HepG2 (cell line): ENCODE results near the gene FCAMR. TPM values are rescaled to one million over a fixed set of nuclear protein-coding genes. Genes with fewer than 3 reads are reported as not detected.

Source experiments
- AGO1 ChIP-seq: fragments of 200-400 bp; formaldehyde crosslinking; IDR thresholded peaks from 2 replicates; pipeline ENCODE4 v1.6.1; 2017; ENCODE audit warnings: mild to moderate bottlenecking, low read depth, low read length, moderate library complexity; ENCODE audit not compliant: poor library complexity, severe bottlenecking
- CC2D1A ChIP-seq: sonication (generic); formaldehyde crosslinking; IDR thresholded peaks from 2 replicates; pipeline ENCODE4 v1.8.1; 2023; ENCODE audit warnings: mild to moderate bottlenecking, missing genetic modification reagents
- FOXA3 ChIP-seq: IDR thresholded peaks from 2 replicates; pipeline ENCODE4 v1.6.1; 2016; ENCODE audit warnings: missing genetic modification reagents, missing compliant biosample characterization
- FOXJ3 ChIP-seq: sonication (generic); formaldehyde crosslinking; IDR thresholded peaks from 2 replicates; pipeline ENCODE4 v1.4.0; 2020; ENCODE audit warnings: missing genetic modification reagents, mild to moderate bottlenecking, borderline replicate concordance
- HOMEZ ChIP-seq: IDR thresholded peaks from 2 replicates; pipeline ENCODE4 v1.6.1; 2016; ENCODE audit warnings: low read depth
- IKZF1 ChIP-seq: fragments of 450-650 bp; IDR thresholded peaks from 2 replicates; pipeline ENCODE4 v1.7.1; 2016
- KDM3A ChIP-seq: IDR thresholded peaks from 2 replicates; pipeline ENCODE4 v1.6.1; 2018; ENCODE audit warnings: low read depth, missing compliant biosample characterization
- MIER2 ChIP-seq: IDR thresholded peaks from 2 replicates; pipeline ENCODE4 v1.6.1; 2016; ENCODE audit warnings: missing biosample characterization, missing genetic modification reagents
- MYPOP ChIP-seq: sonication (generic); formaldehyde crosslinking; IDR thresholded peaks from 2 replicates; pipeline ENCODE4 v1.8.1; 2023; ENCODE audit warnings: mild to moderate bottlenecking, moderate library complexity, missing genetic modification reagents
- POLR2AphosphoS2 ChIP-seq: IDR thresholded peaks from 2 replicates; pipeline ENCODE4 v1.6.1; 2011; ENCODE audit warnings: low read depth, low read length, improper control_type of control experiment
- RBAK ChIP-seq: sonication (generic); formaldehyde crosslinking; IDR thresholded peaks from 2 replicates; pipeline ENCODE4 v1.5.1; 2020; ENCODE audit warnings: mild to moderate bottlenecking, missing genetic modification reagents
- RELA ChIP-seq: sonication (generic); formaldehyde crosslinking; IDR thresholded peaks from 2 replicates; pipeline ENCODE4 v1.4.0; 2020; ENCODE audit warnings: missing genetic modification reagents
- SNAPC5 ChIP-seq: sonication (generic); formaldehyde crosslinking; IDR thresholded peaks from 2 replicates; pipeline ENCODE4 v1.8.1; 2023; ENCODE audit warnings: mild to moderate bottlenecking, missing genetic modification reagents, borderline replicate concordance
- SRSF9 ChIP-seq: fragments of 200-400 bp; formaldehyde crosslinking; IDR thresholded peaks from 2 replicates; pipeline ENCODE4 v1.6.1; 2018; ENCODE audit warnings: borderline replicate concordance, mild to moderate bottlenecking, low read depth, low read length; ENCODE audit not compliant: insufficient read depth, poor library complexity, severe bottlenecking
- TEAD3 ChIP-seq: optimal IDR thresholded peaks from 2 replicates; pipeline ENCODE3; 2016; ENCODE audit warnings: borderline replicate concordance
- TGIF2 ChIP-seq: IDR thresholded peaks from 2 replicates; pipeline ENCODE4 v1.6.1; 2016; ENCODE audit warnings: control low read depth, missing compliant biosample characterization
- THAP9 ChIP-seq: sonication (generic); formaldehyde crosslinking; IDR thresholded peaks from 2 replicates; pipeline ENCODE4; 2020; ENCODE audit warnings: missing genetic modification reagents, mild to moderate bottlenecking, borderline replicate concordance
- ZBTB42 ChIP-seq: sonication (generic); formaldehyde crosslinking; IDR thresholded peaks from 2 replicates; pipeline ENCODE4 v1.5.0; 2020; ENCODE audit warnings: mild to moderate bottlenecking, missing genetic modification reagents
- ZFP36L2 ChIP-seq: sonication (generic); formaldehyde crosslinking; IDR thresholded peaks from 2 replicates; pipeline ENCODE4 v1.4.0; 2020; ENCODE audit warnings: missing genetic modification reagents
- ZNF17 ChIP-seq: sonication (generic); formaldehyde crosslinking; IDR thresholded peaks from 2 replicates; pipeline ENCODE4 v1.5.0; 2020; ENCODE audit warnings: mild to moderate bottlenecking, missing genetic modification reagents
- ZNF451 ChIP-seq: sonication (generic); formaldehyde crosslinking; IDR thresholded peaks from 2 replicates; pipeline ENCODE4 v1.5.0; 2020; ENCODE audit warnings: mild to moderate bottlenecking, missing genetic modification reagents
- ZNF530 ChIP-seq: sonication (generic); formaldehyde crosslinking; IDR thresholded peaks from 2 replicates; pipeline ENCODE4 v1.5.0; 2020; ENCODE audit warnings: low read depth, mild to moderate bottlenecking, missing genetic modification reagents
- ZNF691 ChIP-seq: sonication (generic); formaldehyde crosslinking; IDR thresholded peaks from 2 replicates; pipeline ENCODE4 v1.4.0; 2020; ENCODE audit warnings: missing genetic modification reagents, low read depth, mild to moderate bottlenecking, borderline replicate concordance
- ZNF790 ChIP-seq: sonication (generic); formaldehyde crosslinking; IDR thresholded peaks from 2 replicates; pipeline ENCODE4 v1.8.0; 2022; ENCODE audit warnings: missing genetic modification reagents, mild to moderate bottlenecking, borderline replicate concordance
- polyA plus RNA-seq, 8 experiments: library from polyadenylated mRNA; depleted of rRNA in 3 of 8; stranded (reverse) in 7 of 8; unstranded in 1 of 8; fragments of >200 nt; fragmentation: Illumina TruSeq in 4 of 8; extraction: Trizol in 4 of 8; gene quantifications; 2 replicates each; pipeline versions ENCODE4 v1.2.1 to v1.2.3, GENCODE V29; 2011 to 2016; ENCODE audit warnings: low read depth in 4 of 8, missing spikeins in 1 of 8, mixed read lengths in 1 of 8; ENCODE audit not compliant: insufficient read depth in 1 of 8
- total RNA-seq, 5 experiments: library from RNA; depleted of rRNA; stranded (reverse); fragments of >200 nt; fragmentation: Illumina TruSeq; extraction: Trizol; gene quantifications; 2 replicates each; pipeline ENCODE4 v1.2.3, GENCODE V29; 2016; ENCODE audit warnings: low read depth in 1 of 5

Gene FCAMR
- total and polyA plus RNA-seq, 2 of the 13 experiments (the other 11 are each of a cell fraction or from before 2014, with no cell fraction given): not detected

- TF ChIP-seq AGO1 (no peak), KDM3A (CRISPR knock-in tag) (no peak), RELA (CRISPR knock-in tag) (no peak), IKZF1 (no peak), RBAK (CRISPR knock-in tag) (no peak), ZNF691 (CRISPR knock-in tag) (no peak; the same call in 1 of the 2 replicates), THAP9 (CRISPR knock-in tag) (no peak), TEAD3 (CRISPR knock-in tag) (peak; percentile 26), CC2D1A (CRISPR knock-in tag) (no peak), MIER2 (CRISPR knock-in tag) (no peak), TGIF2 (CRISPR knock-in tag) (no peak), ZNF17 (CRISPR knock-in tag) (no peak), HOMEZ (no peak), FOXA3 (CRISPR knock-in tag) (peak; percentile 6; the same call in 1 of the 2 replicates), MYPOP (no peak), ZNF451 (CRISPR knock-in tag) (no peak), FOXJ3 (CRISPR knock-in tag) (no peak), SRSF9 (no peak), ZFP36L2 (no peak), SNAPC5 (CRISPR knock-in tag) (no peak), POLR2AphosphoS2 (no peak), ZNF790 (CRISPR knock-in tag) (no peak), ZBTB42 (CRISPR knock-in tag) (no peak), ZNF530 (CRISPR knock-in tag) (no peak)
Observed at GRCh38 chr1:206935491-206936067, 34.7 kb downstream of the FCAMR start (continued).
